ENCODE results near the gene CDC42EP2. TPM values are rescaled to one million over a fixed set of nuclear protein-coding genes. Genes with fewer than 3 reads are reported as not detected.

Gene CDC42EP2
- total RNA-seq, 1 experiment from 2014 or later, result 8.1 TPM

GRCh38 chr11:65316227-65317024, 1.8 kb downstream of the CDC42EP2 start:
- Histone ChIP-seq H3K36me3 (ENCODE audit: control insufficient read depth, insufficient read depth, low read length) (no peaks in the 10 kb centered on the region; the same call in 1 of the 2 replicates), H3K4me1 (ENCODE audit: control insufficient read depth, insufficient read depth, low read length) (peaks cover 22% of the 10 kb centered on the region), H3K27ac (ENCODE audit: low read length) (peak overlapping the region; percentile 67), H3K27me3 (ENCODE audit: control insufficient read depth, insufficient read depth, low read length) (no peaks in the 10 kb centered on the region), H3K4me3 (ENCODE audit: low read depth in 2 of 2, low read length in 2 of 2) (peak overlapping the region; percentile 74 to 75), H3K9me3 (ENCODE audit: control insufficient read depth, insufficient read depth, low read depth, low read length) (no peaks in the 10 kb centered on the region)
- intact Hi-C loops (cut with micrococcal nuclease; ENCODE audit: unreplicated experiment), result loop anchor here (2.0 to 10.0 kb wide), 2 partner anchors 42 to 92 kb away; no protein-coding TSS in a partner anchor
- ChIA-PET POLR2A (interaction anchor here (0.6 to 2.3 kb wide), 6 partner anchors 9 to 183 kb away, joined by 3 to 21 read pairs (median 8); partner anchors contain the start of genes DPF2 and MALAT1), CTCF (interaction anchor here (0.6 to 4.6 kb wide), 11 partner anchors 12 to 239 kb away, joined by 3 to 177 read pairs (median 6); partner anchors contain the start of genes DPF2 and POLA2)
- TF ChIP-seq SIN3A (IDR thresholded peaks at IDR 0.05; ENCODE audit: borderline replicate concordance, insufficient read depth, low read depth, low read length) (0 out of 2 replicates have a peak, but pooled peaks have one; percentile 36), POLR2AphosphoS5 (IDR thresholded peaks at IDR 0.05; ENCODE audit: low read depth, low read length) (no peak), TCF7L2 (IDR thresholded peaks at IDR 0.05; ENCODE audit: low read depth, low read length) (no peak)
- DNase-seq (ENCODE audit: low read depth, low spot score), result no peak
- in situ Hi-C loops (cut with HindIII; ENCODE audit: low pct_unique_long_range_greater_than_20kb, low sequenced_read_pairs), result no loop called here
- no peak for ATAC-seq
- BruUV-seq (replicated peaks), result TSS peak; percentile 57

- intact Hi-C loops (cut with micrococcal nuclease; ENCODE audit: unreplicated experiment) (loop anchor here (2.0 to 10.0 kb wide), 2 partner anchors 42 to 92 kb away; no protein-coding TSS in a partner anchor), in situ Hi-C loops (cut with HindIII; ENCODE audit: low pct_unique_long_range_greater_than_20kb, low sequenced_read_pairs) (no loop called here)
- no peak for DNase-seq (ENCODE audit: low read depth, low spot score)
- ChIA-PET POLR2A (interaction anchor here (0.6 to 2.3 kb wide), 4 partner anchors 8 to 105 kb away, joined by 3 to 12 read pairs (median 8); partner anchors contain the start of genes DPF2 and NEAT1), CTCF (interaction anchor here (0.5 to 4.6 kb wide), 10 partner anchors 11 to 240 kb away, joined by 3 to 177 read pairs (median 6); partner anchors contain the start of genes DPF2 and POLA2)
- Histone ChIP-seq H3K4me3 (ENCODE audit: low read depth in 2 of 2, low read length in 2 of 2) (peak overlapping the region; percentile 74 to 75), H3K27me3 (ENCODE audit: control insufficient read depth, insufficient read depth, low read length) (no peaks in the 10 kb centered on the region), H3K4me1 (ENCODE audit: control insufficient read depth, insufficient read depth, low read length) (peaks cover 22% of the 10 kb centered on the region), H3K9me3 (ENCODE audit: control insufficient read depth, insufficient read depth, low read depth, low read length) (no peaks in the 10 kb centered on the region), H3K36me3 (ENCODE audit: control insufficient read depth, insufficient read depth, low read length) (no peaks in the 10 kb centered on the region; the same call in 1 of the 2 replicates), H3K27ac (ENCODE audit: low read length) (peak overlapping the region; percentile 64)
- BruUV-seq (replicated peaks), result no TSS peak
- TF ChIP-seq REST (IDR thresholded peaks at IDR 0.05; ENCODE audit: insufficient read depth in 1 of 2, low read depth in 2 of 2, low read length in 1 of 2) (no peak), SIN3A (IDR thresholded peaks at IDR 0.05; ENCODE audit: borderline replicate concordance, insufficient read depth, low read depth, low read length) (0 out of 2 replicates have a peak, but pooled peaks have one; percentile 16)
- ATAC-seq, result peak; percentile 7
Observed at GRCh38 chr11:65317025-65317786, 2.5 kb downstream of the CDC42EP2 start.
